NCI-H2081 treated with DMSO at 0.1 percent for 48 hours (cell line): ENCODE data around the gene CACNA1D.
"Not testable (repeated sequence)": the region's sequence is repeated elsewhere in the genome, so short reads cannot be mapped to it uniquely, and the experiment has no call there.

ENCODE experiments used
- DNase-seq: peaks from one replicate; lab custom pipeline; 2025; lab: John Stamatoyannopoulos, UW

Gene CACNA1D

DNA sequence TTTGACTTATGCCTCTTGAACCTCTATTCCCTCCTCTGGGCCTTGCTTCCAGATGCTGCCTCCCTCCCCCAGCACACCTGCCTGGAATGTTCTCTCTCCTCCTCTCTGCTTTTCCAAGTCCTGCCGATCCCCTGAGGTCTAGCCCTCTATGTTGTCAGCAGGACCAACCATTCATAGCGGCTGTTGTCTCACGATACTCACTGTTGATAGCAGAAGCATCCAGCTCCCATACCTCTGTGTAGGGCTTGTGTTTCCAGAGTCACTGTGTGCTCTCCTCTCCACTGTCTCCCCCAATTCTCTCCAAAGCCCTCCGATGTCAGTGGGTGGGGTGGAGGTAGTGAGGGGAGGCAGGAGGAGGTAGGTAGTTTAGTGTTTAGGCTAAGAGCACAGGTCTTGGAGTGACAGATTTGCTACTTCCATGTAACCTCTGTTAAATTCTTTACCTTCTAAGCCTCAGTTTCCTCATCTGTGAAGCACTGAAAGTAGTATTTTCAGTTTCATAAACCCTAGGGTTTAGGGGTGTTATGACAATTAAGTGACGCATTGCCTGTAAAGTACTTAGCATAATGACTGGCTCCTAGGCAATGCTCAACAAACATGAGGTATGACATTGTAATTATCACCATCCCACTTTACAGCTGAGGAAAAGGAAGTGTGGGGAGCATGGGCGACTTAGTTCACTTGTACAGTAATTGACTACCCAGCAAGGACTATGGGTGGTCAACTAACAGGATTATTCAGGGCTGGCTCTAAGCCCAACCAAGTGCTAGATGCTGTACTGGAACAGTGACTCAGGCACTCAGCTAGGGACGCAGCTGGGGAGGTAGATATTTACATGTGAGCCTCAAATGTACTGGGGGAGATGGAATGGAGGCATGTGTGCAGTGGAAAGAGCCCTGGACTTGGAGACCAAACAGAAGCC lies 122.8 kb downstream of the CACNA1D start:
- no peak for DNase-seq

DNA sequence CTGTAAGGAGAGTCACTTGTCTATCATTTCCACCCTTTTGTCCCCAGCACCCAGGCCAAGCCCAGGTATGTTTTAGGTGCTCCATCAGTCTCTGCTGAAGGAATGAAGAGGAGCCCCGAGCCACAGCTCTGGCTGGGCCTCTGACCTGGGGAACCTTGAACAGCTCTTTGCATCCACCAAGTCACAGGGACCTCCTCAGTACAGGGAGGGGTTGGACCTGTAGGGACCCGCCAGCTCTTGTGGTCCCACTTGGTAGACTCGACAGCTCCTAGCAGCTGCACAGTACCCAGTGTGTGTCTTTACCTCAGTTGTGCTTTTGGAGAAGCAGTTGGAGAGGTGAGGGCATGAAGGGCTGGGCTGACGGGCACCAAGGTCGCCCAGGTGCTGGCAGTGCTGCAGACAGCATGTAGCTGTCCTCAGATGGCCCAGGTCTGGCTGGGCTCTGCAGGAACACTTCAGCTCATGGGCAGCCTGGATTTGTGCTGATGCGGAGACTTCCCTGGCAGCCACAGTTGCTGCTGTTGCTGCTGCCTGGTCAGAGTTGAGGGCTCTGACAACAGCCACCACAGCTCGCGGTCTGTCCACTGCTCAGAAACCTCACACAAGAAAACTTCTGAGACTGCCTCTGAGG lies 123.6 kb downstream of the CACNA1D start:
- no peak for DNase-seq

DNA sequence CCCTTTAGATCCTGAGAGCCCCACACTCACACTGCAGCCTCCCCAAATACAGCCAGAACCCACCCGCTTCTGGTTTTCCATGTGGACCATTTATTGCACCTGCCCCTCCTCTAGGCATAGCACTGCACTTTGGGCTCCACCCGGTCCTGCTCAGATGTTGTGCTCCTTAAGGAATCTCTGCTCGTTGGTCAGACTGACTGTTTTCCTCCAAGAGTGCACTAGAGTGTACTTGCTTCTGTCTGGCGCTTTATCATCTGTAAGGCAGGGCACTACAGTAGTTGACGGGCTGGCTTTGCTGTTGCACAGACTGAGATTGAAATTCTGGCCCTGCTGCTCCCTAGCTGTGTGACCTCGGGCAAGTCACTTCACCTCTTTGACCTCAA lies 124.1 kb downstream of the CACNA1D start:
- no peak for DNase-seq

GRCh38 chr3:53618936-53619335 lies 124.5 kb downstream of the CACNA1D start:
- DNase-seq, result no peak

GRCh38 chr3:53624061-53624857 lies 129.8 kb downstream of the CACNA1D start:
- DNase-seq, result no peak

- no peak for DNase-seq
Observed at GRCh38 chr3:53626876-53627275, 132.5 kb downstream of the CACNA1D start.

DNA sequence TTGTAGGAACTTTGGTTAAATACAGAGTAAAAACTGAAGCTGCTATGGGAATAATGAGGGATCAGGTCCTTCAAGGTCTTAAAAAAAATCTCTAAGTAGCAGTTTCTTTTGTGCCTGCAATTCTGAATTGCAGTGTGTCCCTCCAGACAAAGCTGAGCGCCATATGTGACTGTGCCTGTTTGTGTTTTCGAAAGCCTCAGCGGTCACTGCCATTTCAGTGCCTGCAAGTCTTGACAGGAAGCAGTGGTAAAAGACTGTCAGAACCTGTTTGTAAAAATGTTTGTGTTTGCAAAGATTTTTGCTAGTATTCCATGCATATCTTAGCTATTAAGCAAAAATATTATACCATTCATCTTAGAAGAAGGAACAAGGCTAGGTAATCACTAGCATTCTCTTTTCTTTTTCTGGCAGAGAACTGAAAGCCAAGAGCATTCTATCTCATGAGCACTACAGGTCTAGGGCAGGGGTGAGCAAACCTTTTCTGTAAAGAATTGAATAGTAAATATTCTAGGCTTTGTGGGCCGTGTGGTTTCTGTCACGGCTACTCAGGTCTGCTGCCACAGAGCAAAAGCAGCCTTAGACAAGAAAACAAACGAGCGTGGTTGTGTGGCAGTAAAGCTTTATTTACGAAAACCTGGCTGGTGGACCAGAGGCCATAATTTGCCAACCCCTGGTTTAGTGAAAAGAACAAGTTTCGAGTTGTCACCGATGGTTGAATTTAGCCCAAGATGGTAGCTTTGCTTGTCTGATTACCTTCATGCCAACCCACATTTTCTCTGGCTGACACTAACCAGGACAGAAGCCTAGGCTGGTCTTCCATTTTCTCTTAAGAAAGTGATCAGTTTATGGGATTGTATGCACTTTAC lies 134.4 kb downstream of the CACNA1D start:
- no peak for DNase-seq

- no peak for DNase-seq
Observed at GRCh38 chr3:53629402-53629723, 135.0 kb downstream of the CACNA1D start.

- no peak for DNase-seq
Observed at GRCh38 chr3:53630547-53630946, 136.1 kb downstream of the CACNA1D start.

GRCh38 chr3:53633197-53633787 lies 138.9 kb downstream of the CACNA1D start:
- DNase-seq, result no peak

DNA sequence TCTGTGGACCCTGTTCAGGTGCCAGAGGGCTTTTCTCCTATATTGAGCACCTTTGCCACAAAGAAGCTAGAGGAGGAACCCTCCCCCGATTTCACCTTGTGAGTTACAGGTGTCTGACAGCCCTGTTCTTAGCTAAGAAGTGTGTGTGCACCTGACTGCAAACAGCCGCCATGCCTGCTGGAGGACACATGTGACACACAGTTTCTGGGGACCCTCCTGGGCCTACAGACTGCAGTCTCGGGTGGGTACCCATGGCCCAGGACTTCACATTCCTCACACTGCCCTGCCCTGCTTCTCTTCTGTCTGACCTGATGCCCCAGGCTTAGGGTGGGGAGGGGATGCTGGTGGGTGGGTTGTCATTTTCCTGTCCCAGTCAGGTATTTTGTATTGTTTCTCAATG lies 140.6 kb downstream of the CACNA1D start:
- no peak for DNase-seq

- DNase-seq, result not testable (repeated sequence)
Observed at GRCh38 chr3:53638806-53639205, 144.4 kb downstream of the CACNA1D start.

DNA sequence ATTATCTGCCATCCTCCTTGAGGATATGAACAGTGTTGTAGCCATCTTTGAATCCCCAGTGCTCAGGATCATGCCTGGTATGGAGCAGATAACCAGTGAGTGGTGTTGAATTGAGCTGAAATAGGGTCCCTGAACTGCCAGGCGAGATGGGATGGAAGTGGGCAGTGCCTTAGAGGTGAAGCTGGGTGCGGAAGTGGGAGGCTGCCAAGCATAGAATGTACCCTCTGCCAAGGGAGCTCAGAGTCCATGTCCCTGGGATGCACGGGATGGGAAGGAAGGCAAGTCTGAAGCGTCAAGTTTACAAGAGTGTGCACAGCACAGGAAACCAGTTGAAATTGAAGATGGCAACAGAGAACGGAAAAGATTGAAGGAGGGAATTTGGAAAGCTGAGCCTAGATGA lies 147.0 kb downstream of the CACNA1D start:
- DNase-seq, result no peak

DNA sequence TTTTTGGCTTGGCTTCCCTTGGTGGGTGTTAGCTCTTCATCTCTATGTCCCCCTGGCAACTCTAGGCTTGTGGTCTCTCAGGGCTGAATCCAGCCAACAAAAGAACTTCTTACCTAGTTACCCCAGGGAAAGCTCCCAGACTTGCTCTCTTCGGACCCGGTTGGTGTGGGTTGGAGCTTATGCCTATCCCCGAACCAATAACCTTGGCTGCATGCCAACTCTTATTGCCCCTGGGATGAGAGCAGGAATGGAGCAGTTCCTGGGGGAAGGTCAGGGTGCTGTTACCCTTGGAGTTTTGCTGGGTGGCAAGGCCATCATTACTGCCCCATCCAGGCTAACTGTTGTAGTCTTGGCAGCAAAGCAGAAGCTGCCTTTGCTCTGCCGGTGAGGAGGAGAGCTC lies 147.8 kb downstream of the CACNA1D start:
- DNase-seq, result no peak

- DNase-seq, result no peak
Observed at GRCh38 chr3:53643757-53644156, 149.3 kb downstream of the CACNA1D start.

DNA sequence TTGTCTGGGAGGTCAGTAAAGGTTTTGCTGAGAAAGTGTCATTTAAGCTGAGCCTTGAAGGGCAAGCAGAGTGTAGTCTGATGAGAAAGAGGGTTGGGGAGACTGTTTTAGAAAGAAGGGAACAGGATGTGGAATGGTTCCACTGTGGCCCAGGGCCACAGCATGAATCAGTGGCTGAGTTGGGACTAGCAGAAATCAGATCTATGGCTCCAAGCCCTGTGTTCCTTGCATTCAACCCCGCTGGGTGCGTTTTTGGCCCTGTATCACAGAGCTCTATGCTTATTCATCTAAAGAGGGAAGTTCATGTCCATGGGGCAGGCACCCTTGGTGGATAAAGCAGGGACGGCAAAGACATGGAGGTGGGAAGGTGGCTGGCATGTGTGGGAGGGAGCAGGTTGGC lies 151.3 kb downstream of the CACNA1D start:
- no peak for DNase-seq

GRCh38 chr3:53646723-53647122 lies 152.3 kb downstream of the CACNA1D start:
- DNase-seq, result no peak

DNA sequence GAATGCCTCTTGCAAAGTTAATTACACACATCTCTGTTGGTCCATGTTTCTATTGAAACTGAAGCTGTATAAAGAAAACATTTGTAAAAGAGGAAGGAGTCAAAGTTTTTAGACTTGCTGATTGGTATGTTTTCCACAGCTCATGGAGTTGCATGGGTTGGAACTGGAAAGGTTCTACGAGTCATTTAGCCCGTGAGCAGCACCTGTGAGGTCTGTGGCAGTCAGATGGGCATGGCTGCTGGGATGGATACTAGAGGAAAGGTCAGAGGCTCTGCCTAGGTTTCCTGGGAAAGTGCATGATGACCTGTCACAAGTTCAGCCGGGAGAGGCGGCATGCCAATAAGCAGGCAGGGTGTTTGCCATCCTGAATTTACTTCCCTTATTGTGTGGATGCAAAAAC lies 155.4 kb downstream of the CACNA1D start:
- DNase-seq, result no peak

- no peak for DNase-seq
Observed at GRCh38 chr3:53650424-53650823, 156.0 kb downstream of the CACNA1D start.

- DNase-seq, result no peak
Observed at GRCh38 chr3:53650928-53651661, 156.7 kb downstream of the CACNA1D start.

GRCh38 chr3:53651927-53652326 lies 157.5 kb downstream of the CACNA1D start:
- no peak for DNase-seq
